Stimulated activated naive CD8-positive, alpha-beta T cell treated with anti-CD3 and anti-CD28 coated beads, Interleukin-15, amount 100 ng/mL, for 72 hours (primary cell): Measurements from ENCODE around the gene ARAP1.

Experiments used
- ATAC-seq: fragments of 150-1000 bp; cut with Tn5 transposase; 2 replicates; pipeline ENCODE4 v1.10.0; 2021; ENCODE audit warnings: mild to moderate bottlenecking, moderate library complexity
- DNase-seq, 2 donors: peaks; one replicate each; pipeline ENCODE4 v3.0.0; 2021 to 2022
- H3K27ac Mint-ChIP-seq, 2 donors: one replicate each; pipeline ENCODE4 v1.8.0; 2022; ENCODE audit warnings: mild to moderate bottlenecking in 2 of 2, mixed read lengths in 2 of 2, moderate library complexity in 2 of 2
- H3K27me3 Mint-ChIP-seq: one replicate; pipeline ENCODE4 v1.8.0; 2022; ENCODE audit warnings: mixed read lengths
- H3K4me1 Mint-ChIP-seq: one replicate; pipeline ENCODE4 v1.8.0; 2022; ENCODE audit warnings: mild to moderate bottlenecking, mixed read lengths
- H3K4me3 Mint-ChIP-seq, 2 donors: one replicate each; pipeline ENCODE4 v1.8.0; 2022; ENCODE audit warnings: mild to moderate bottlenecking in 2 of 2, mixed read lengths in 2 of 2, moderate library complexity in 1 of 2
- H3K9me3 Mint-ChIP-seq, 2 donors: one replicate each; pipeline ENCODE4 v1.8.0; 2022; ENCODE audit warnings: mixed read lengths in 2 of 2

The ARAP1 gene

DNA sequence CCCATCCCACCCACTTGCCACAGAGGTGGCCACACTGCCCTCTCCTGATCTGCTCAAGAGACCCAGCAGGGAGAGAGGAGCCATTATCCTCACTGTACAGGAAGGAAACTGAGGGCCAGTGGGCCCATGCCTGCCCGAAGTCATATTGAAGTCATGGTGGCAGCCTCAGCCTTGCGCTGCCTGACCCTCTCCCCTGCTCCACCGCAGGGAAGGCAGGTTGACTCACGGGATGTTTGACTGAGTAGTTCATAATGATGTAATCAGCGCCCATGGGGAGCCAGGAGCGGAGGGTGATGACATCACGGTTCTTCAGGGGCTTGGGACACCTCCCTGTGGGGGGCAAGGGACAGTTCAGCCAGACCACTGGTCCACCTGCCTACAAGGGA, 6.1 kb upstream of the ARAP1 start:
- Mint-ChIP-seq H3K27ac (no peak overlapping the region), H3K4me1 (peaks cover 32% of the 10 kb centered on the region), H3K4me3 (no peak overlapping the region), H3K27me3 (no peaks in the 10 kb centered on the region), H3K9me3 (no peaks in the 10 kb centered on the region)
- DNase-seq (no peak), ATAC-seq (no peak)

GRCh38 chr11:72755713-72756285, 3.6 kb upstream of the ARAP1 start:
- Mint-ChIP-seq H3K9me3 (no peaks in the 10 kb centered on the region), H3K27ac (no peak overlapping the region), H3K4me1 (peaks cover 32% of the 10 kb centered on the region), H3K4me3 (no peak overlapping the region), H3K27me3 (no peaks in the 10 kb centered on the region)
- DNase-seq: no peak
- no peak for ATAC-seq

DNA sequence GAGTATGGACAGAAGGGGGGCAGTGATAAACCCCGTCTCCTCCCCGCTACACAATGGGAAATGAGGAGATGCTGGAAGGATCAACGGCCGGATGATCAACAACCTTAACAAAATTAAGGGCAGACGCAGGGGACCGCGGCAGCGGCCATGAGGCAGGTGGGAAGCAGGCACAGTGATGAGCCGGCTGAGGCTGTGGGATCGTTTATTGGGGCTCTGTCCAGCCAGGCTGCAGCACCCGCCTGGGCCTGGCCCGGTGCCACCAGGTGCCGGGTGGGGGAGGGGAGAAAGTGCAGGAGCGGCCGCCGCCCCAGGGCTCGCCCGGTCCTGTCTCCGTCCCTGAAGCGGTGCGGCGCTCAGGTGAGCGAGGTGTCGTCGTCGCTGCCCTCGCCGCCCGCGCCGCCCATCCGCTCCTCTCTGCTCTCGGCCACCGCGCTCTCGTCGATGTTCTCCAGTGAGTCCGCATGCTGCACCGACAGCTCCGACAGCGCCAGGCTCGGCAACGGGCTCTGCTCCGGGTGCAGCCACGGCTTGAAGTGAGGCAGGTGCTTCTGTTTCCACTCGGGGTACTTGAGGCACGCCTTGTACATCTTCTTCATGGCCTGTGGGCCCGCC, 2.4 kb upstream of the ARAP1 start:
- Mint-ChIP-seq H3K4me1 (peaks cover 42% of the 10 kb centered on the region), H3K4me3 (no peak overlapping the region), H3K27me3 (no peaks in the 10 kb centered on the region), H3K27ac (no peak overlapping the region), H3K9me3 (no peaks in the 10 kb centered on the region)
- DNase-seq (no peak), ATAC-seq (no peak)

GRCh38 chr11:72754149-72754543, 1.9 kb upstream of the ARAP1 start:
- DNase-seq (no peak), ATAC-seq (no peak)
- Mint-ChIP-seq H3K27me3 (no peaks in the 10 kb centered on the region), H3K27ac (no peak overlapping the region), H3K4me3 (no peak overlapping the region), H3K4me1 (peaks cover 42% of the 10 kb centered on the region), H3K9me3 (no peaks in the 10 kb centered on the region)

- peaks cover 45% of the 10 kb centered on the region for H3K4me1 Mint-ChIP-seq
- no peaks in the 10 kb centered on the region for H3K9me3 Mint-ChIP-seq
- no peaks in the 10 kb centered on the region for H3K27me3 Mint-ChIP-seq
- ATAC-seq (no peak), DNase-seq (no peak)
- H3K4me3 Mint-ChIP-seq: peak overlapping the region in 1 of 2 donors; percentile 93
- peak overlapping the region in 1 of 2 donors; percentile 72 for H3K27ac Mint-ChIP-seq
Observed at GRCh38 chr11:72753341-72754148, 1.3 kb upstream of the ARAP1 start.

DNA sequence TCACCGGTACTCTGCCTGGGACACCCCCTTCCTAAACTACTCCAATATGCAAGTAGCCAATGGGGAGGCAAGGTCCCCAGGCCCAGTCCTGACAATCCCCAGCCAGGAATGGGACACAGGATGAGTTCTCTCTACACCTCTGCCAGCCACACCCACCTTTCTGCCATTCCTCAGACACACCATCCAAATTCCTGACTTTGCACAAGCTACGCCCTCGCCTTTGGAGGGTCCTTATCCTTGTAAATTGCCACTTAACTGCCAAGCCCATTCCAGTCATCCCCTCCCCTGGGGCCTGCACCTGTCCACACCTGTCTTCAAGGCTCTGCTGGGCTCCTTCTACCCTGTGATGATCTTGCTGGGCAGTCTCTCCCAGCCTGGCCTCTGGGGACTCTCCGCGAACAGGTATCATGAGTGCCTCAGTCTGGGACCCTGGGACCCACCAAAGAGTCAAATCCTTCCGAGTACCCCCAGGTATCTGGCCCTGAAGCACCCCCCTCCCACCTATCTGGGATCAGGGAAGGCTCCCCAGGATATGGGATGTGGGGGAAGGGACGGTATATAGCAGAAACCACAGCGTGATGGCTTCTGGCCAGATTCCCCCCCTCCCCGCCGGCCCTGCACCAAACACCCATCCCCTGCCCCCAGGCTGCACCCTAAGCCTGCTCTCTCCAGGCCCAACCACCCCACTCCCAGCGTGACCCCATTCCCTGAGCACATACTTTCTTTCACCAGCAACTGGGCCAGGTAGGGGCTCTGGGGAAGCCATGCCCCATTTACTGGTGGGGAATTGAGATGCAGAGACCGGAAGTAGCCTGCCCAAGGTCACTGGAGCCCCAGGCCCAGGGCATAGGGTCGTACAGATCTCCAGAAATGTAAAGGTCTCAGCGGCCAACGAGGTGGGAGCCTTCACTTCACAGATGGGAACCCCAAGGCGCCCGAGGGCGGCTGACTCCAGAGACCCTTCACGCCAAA, 806 bp downstream of the ARAP1 start:
- H3K4me1 Mint-ChIP-seq: peaks cover 50% of the 10 kb centered on the region
- H3K4me3 Mint-ChIP-seq: peak overlapping the region; percentile 88 to 93
- H3K27ac Mint-ChIP-seq: peak overlapping the region; percentile 74 to 90
- H3K9me3 Mint-ChIP-seq: no peaks in the 10 kb centered on the region
- ATAC-seq (peak; percentile 24), DNase-seq (no peak)
- no peaks in the 10 kb centered on the region for H3K27me3 Mint-ChIP-seq

GRCh38 chr11:72750556-72751115, 1.6 kb downstream of the ARAP1 start:
- Mint-ChIP-seq H3K27me3 (no peaks in the 10 kb centered on the region), H3K27ac (peak overlapping the region in 1 of 2 donors; percentile 23), H3K9me3 (no peaks in the 10 kb centered on the region), H3K4me1 (peaks cover 50% of the 10 kb centered on the region), H3K4me3 (peak overlapping the region; percentile 88 to 93)
- no peak for ATAC-seq
- DNase-seq: no peak

DNA sequence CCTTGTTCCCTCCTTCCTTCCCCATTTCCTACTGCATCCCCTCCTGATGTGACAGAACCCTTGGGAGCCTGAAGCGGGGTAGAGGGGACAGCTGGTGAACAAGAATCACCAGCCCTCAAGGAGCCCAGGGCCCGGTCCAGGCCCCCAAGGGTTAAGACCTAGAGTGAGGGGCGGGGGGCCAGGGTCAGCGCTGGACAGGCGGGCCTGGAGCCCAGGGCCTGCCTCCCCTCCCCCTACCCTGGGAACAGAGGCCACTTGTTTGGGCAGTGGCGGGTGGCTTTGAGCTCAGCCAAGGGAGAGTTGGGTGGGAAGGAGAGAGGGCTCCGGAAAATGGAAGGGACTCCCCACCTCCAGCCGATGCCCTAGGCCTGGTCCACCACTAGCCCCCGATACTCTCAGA, 2.1 kb downstream of the ARAP1 start:
- Mint-ChIP-seq H3K27me3 (no peaks in the 10 kb centered on the region), H3K27ac (peak overlapping the region; percentile 5 to 21)
- ATAC-seq: no peak

GRCh38 chr11:72747289-72747855, 4.8 kb downstream of the ARAP1 start:
- ATAC-seq: no peak
- Mint-ChIP-seq H3K27ac (peak overlapping the region in 1 of 2 donors; percentile 35), H3K27me3 (no peaks in the 10 kb centered on the region)

More for the DNA sequence above, 2.1 kb downstream of the ARAP1 start:
- DNase-seq: no peak
- peaks cover 50% of the 10 kb centered on the region for H3K4me1 Mint-ChIP-seq
- H3K9me3 Mint-ChIP-seq: no peaks in the 10 kb centered on the region
- H3K4me3 Mint-ChIP-seq: no peak overlapping the region

DNA sequence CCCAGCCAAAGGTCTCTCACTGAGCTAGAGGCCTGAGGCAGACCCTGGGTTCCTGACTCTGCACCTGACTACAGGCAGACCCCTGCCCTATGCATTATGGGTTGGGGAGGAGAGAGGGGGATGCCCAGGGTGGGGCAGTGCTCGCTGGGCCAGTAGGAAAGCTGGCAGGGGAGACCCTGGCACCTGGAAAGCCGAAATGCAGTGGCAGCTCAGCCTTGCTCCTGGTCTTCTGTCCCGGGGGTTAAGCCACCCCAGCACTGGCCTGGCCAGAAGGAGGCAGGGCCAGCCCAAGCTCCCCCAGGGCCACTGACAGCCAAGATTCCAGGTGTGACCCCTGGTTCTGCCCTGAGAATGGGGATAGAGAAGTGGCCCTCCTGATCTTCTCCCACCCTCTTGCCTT, 5.4 kb downstream of the ARAP1 start:
- ATAC-seq (no peak), DNase-seq (no peak)
- Mint-ChIP-seq H3K9me3 (no peaks in the 10 kb centered on the region), H3K27ac (no peak overlapping the region), H3K4me1 (peaks cover 67% of the 10 kb centered on the region), H3K27me3 (no peaks in the 10 kb centered on the region), H3K4me3 (no peak overlapping the region)

More at GRCh38 chr11:72747289-72747855, 4.8 kb downstream of the ARAP1 start:
- H3K4me1 Mint-ChIP-seq: peaks cover 63% of the 10 kb centered on the region
- no peak overlapping the region for H3K4me3 Mint-ChIP-seq
- no peaks in the 10 kb centered on the region for H3K9me3 Mint-ChIP-seq
- DNase-seq: no peak

DNA sequence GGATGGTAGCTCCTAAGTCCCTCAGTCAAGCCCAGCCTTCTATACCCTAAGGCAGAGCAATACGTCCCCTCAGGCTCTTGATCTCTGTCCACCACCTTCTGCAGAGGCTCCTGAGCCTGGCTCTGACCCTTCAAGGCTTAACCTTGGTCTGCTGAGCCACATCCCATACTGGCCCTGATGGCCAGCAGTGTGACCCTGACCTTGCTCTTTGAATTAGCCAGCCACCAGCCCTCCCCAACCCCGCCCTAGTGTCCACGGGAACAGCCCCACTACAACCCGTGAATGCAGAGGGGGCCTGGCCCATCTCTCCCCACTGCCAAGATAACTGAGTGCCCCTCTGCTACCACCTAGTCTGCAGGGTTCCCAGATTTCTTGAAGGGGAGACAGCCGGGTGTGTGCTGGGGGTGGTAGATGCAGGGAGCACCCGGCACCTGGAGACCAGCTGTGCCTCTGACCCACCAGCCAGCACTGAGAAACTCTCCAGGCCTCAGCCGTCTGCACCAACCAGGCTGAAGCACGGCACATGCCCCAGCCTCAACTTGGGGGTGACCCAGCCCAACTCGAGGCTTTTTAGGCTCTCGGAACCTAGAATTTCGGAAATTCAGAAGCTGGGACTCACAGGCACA, 6.2 kb downstream of the ARAP1 start:
- no peaks in the 10 kb centered on the region for H3K9me3 Mint-ChIP-seq
- no peaks in the 10 kb centered on the region for H3K27me3 Mint-ChIP-seq
- H3K4me1 Mint-ChIP-seq: peaks cover 67% of the 10 kb centered on the region
- H3K27ac Mint-ChIP-seq: no peak overlapping the region
- no peak overlapping the region for H3K4me3 Mint-ChIP-seq
- DNase-seq (no peak), ATAC-seq (no peak)

DNA sequence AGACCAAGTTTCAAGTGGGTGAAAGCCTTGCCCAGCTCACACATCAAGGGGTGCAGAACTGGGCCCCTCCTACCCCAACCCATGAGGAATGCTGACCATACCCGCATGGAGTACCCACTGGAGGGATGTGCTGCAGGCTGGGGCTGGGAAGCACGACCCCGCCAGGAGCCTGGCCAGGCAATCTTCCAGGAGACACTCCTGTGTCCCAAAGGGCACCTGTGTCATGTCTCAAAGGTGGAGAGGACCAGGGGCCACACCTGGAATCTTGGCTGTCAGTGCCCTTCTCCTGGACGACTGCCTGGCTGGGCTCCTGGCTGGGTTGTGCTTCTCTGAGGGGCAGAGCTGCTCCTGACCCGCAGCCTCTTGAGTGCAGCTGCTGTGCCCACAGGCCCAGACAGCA, 6.7 kb downstream of the ARAP1 start:
- no peaks in the 10 kb centered on the region for H3K27me3 Mint-ChIP-seq
- H3K4me3 Mint-ChIP-seq: no peak overlapping the region
- DNase-seq (no peak), ATAC-seq (no peak)
- H3K9me3 Mint-ChIP-seq: no peaks in the 10 kb centered on the region
- no peak overlapping the region for H3K27ac Mint-ChIP-seq
- peaks cover 67% of the 10 kb centered on the region for H3K4me1 Mint-ChIP-seq

DNA sequence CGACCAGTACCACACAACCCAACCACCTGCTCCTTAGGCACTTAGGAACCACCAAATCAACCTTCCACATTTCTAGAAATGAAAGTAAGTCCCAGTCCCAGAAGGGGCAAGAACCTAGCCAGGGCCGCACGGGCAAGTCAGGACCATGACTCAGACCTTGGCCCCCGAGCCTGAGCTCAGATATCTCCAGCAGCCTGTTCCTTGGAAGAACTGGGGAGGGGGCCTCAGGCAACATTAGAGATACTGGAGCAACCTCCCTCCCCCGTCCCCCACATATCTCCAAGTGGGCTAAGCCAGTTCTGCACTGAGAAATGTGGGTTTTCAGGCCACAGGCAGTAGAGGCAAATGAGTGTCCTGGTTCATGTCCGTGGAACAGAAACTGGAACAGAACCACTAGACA, 7.7 kb downstream of the ARAP1 start:
- DNase-seq (no peak), ATAC-seq (no peak)
- H3K4me3 Mint-ChIP-seq: no peak overlapping the region
- H3K27me3 Mint-ChIP-seq: no peaks in the 10 kb centered on the region
- no peaks in the 10 kb centered on the region for H3K9me3 Mint-ChIP-seq
- peaks cover 67% of the 10 kb centered on the region for H3K4me1 Mint-ChIP-seq
- no peak overlapping the region for H3K27ac Mint-ChIP-seq

DNA sequence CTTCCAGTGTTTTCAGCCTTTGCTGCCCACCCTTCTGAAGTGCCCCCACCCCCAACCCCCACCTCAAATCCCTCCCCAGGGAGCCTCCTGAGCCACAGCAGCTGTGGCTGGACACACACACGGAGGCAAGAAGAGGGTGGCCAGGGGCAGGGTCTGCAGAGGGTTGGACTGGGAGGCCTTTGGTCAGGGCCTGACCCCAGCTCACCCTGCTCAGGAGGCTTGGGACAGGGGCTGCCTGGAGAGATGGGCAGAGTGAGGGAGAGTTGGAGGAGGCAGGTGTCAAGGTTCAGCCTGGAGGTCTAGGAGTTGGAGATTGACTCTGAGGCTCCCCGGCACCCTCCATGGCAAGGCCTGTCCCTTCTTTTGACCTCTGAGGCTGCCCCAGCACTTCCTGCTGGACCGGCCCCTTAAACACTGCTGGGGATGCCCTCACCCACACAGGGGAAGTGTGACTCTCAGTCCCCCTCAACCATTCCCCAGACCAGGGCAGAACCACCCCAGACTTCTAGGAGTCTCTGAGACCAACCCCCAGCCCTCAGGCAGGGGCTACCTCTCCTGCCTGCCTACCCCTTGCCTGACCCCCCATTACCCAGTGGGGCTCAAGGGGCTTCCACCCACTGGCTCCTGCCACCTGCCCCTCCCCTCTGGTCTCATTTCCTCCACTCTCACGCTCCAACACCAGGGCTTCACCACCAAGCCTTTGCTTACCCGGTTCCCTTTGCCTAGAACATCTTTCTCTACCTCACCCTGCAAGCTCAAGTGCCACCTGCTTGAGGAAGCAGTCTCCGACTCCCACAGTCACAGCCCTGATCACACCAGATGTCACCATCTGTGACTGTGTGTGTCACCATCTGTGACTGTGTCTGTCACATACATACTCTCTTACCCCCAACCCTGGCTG, 8.6 kb downstream of the ARAP1 start:
- ATAC-seq: peak; percentile 47
- Mint-ChIP-seq H3K4me3 (no peak overlapping the region), H3K9me3 (no peaks in the 10 kb centered on the region), H3K4me1 (peaks cover 67% of the 10 kb centered on the region), H3K27me3 (no peaks in the 10 kb centered on the region), H3K27ac (peak overlapping the region; percentile 75 to 90)
- DNase-seq: no peak
